ENCODE measurements around the gene DDX55.

The DDX55 gene

GRCh38 chr12:123614531-123614930, 12.6 kb downstream of the DDX55 start:
- DNase-seq (ENCODE audit: low spot score), result no peak
- TF ChIP-seq CTCF (IDR thresholded peaks at IDR 0.05), result no peak
- Histone ChIP-seq H3K4me3 (no peak overlapping the region), H3K27ac (no peak overlapping the region)

GRCh38 chr12:123617144-123617543, 15.2 kb downstream of the DDX55 start:
- no peak for DNase-seq (ENCODE audit: low spot score)
- TF ChIP-seq CTCF (IDR thresholded peaks at IDR 0.05), result no peak
- H3K27ac ChIP-seq, result no peak overlapping the region
- H3K4me3 ChIP-seq, result no peak overlapping the region

GRCh38 chr12:123617580-123617979, 15.7 kb downstream of the DDX55 start:
- H3K27ac ChIP-seq, result no peak overlapping the region
- TF ChIP-seq CTCF (IDR thresholded peaks at IDR 0.05), result no peak
- H3K4me3 ChIP-seq, result no peak overlapping the region
- no peak for DNase-seq (ENCODE audit: low spot score)

GRCh38 chr12:123621101-123621500, 19.2 kb downstream of the DDX55 start:
- Histone ChIP-seq H3K4me3 (no peak overlapping the region), H3K27ac (no peak overlapping the region)
- no peak for TF ChIP-seq CTCF (IDR thresholded peaks at IDR 0.05)
- DNase-seq (ENCODE audit: low spot score), result no peak

GRCh38 chr12:123621619-123622530, 20.0 kb downstream of the DDX55 start:
- H3K4me3 ChIP-seq, result no peak overlapping the region
- no peak overlapping the region for H3K27ac ChIP-seq
- no peak for DNase-seq (ENCODE audit: low spot score)
- no peak for TF ChIP-seq CTCF (IDR thresholded peaks at IDR 0.05)

GRCh38 chr12:123633379-123634141, 31.7 kb downstream of the DDX55 start, which contains the start of the genes EIF2B1 and GTF2H3:
Gene EIF2B1, minus strand, starts transcription at chr12:123633686. Its CDS starts 129 bp downstream, at chr12:123633557.
Gene GTF2H3, plus strand, starts transcription at chr12:123633829. Its CDS starts 31 bp downstream, at chr12:123633860.
- TF ChIP-seq CTCF (IDR thresholded peaks at IDR 0.05), result no peak
- H3K27ac ChIP-seq, result peak within 1 kb of the TSS; percentile 43 to 85
- H3K4me3 ChIP-seq, result peak within 1 kb of the TSS; percentile 81
- DNase-seq (ENCODE audit: low spot score), result peak; percentile 97
